Liver (tissue), 3 donors: Measurements from ENCODE around the gene TCEA3.

Experiments
- ATF3 ChIP-seq: IDR thresholded peaks from 2 replicates; pipeline ENCODE4 v1.6.1; 2016; ENCODE audit warnings: antibody characterized with exemption
- CTCF ChIP-seq: fragments of 150-350 bp; IDR thresholded peaks from 2 replicates; pipeline ENCODE4 v1.5.1; 2017; ENCODE audit warnings: improper control_type of control experiment, low read depth, low read length; ENCODE audit not compliant: missing input control
- EGR1 ChIP-seq, 2 donors: IDR thresholded peaks; 2 replicates each; pipeline ENCODE4 v1.6.1; 2016 to 2018; ENCODE audit warnings: antibody characterized with exemption in 2 of 2, low read depth in 2 of 2
- GABPA ChIP-seq, 2 donors: IDR thresholded peaks in 1 of 2; conservative IDR thresholded peaks in 1 of 2; 2 replicates each; pipeline ENCODE4 v1.6.1; 2016; ENCODE audit warnings: antibody characterized with exemption in 2 of 2, mild to moderate bottlenecking in 1 of 2, moderate library complexity in 1 of 2
- HNF4G ChIP-seq: IDR thresholded peaks from 2 replicates; pipeline ENCODE4 v1.6.1; 2016; ENCODE audit warnings: antibody characterized with exemption
- JUND ChIP-seq, 2 donors: IDR thresholded peaks; 2 replicates each; pipeline ENCODE4 v1.6.1; 2016; ENCODE audit warnings: antibody characterized with exemption in 2 of 2
- MAX ChIP-seq: IDR thresholded peaks from 2 replicates; pipeline ENCODE4 v1.6.1; 2016; ENCODE audit warnings: antibody characterized with exemption
- NR2F2 ChIP-seq: IDR thresholded peaks from 2 replicates; pipeline ENCODE4 v1.6.1; 2016; ENCODE audit warnings: antibody characterized with exemption
- RAD21 ChIP-seq, 2 donors: IDR thresholded peaks; 2 replicates each; pipeline ENCODE4 v1.6.1; 2016; ENCODE audit warnings: antibody characterized with exemption in 2 of 2, mild to moderate bottlenecking in 2 of 2
- REST ChIP-seq: IDR thresholded peaks from 2 replicates; pipeline ENCODE4 v1.6.1; 2016; ENCODE audit warnings: antibody characterized with exemption, mild to moderate bottlenecking
- RXRA ChIP-seq, 2 donors: IDR thresholded peaks; 2 replicates each; pipeline ENCODE4 v1.6.1; 2017 to 2018; ENCODE audit warnings: antibody characterized with exemption in 2 of 2, mild to moderate bottlenecking in 1 of 2
- SP1 ChIP-seq: IDR thresholded peaks from 2 replicates; pipeline ENCODE4 v1.6.1; 2018; ENCODE audit warnings: antibody characterized with exemption, mild to moderate bottlenecking
- YY1 ChIP-seq: IDR thresholded peaks from 2 replicates; pipeline ENCODE4 v1.6.1; 2016; ENCODE audit warnings: antibody characterized with exemption, mild to moderate bottlenecking
- ZBTB33 ChIP-seq: IDR thresholded peaks from 2 replicates; pipeline ENCODE4 v1.6.1; 2016; ENCODE audit warnings: antibody characterized with exemption
- donor health status: healthy.
- donor health status: healthy.

- no peak for TF ChIP-seq ATF3
- no peak for TF ChIP-seq CTCF
- TF ChIP-seq GABPA (IDR thresholded peaks at IDR 0.05 in 1 of 2, conservative IDR thresholded peaks at IDR 0.05 in 1 of 2), result no peak
- no peak for TF ChIP-seq RXRA (IDR thresholded peaks at IDR 0.05)
- no peak for TF ChIP-seq JUND (IDR thresholded peaks at IDR 0.05)
- TF ChIP-seq REST, result no peak
- no peak for TF ChIP-seq RAD21 (IDR thresholded peaks at IDR 0.05)
- no peak for TF ChIP-seq YY1
- TF ChIP-seq NR2F2, result no peak
- no peak for TF ChIP-seq ZBTB33
- no peak for TF ChIP-seq HNF4G
- no peak for TF ChIP-seq SP1
- no peak for TF ChIP-seq MAX
- TF ChIP-seq EGR1 (IDR thresholded peaks at IDR 0.05; ENCODE audit: low read depth in 2 of 2), result no peak
Observed at GRCh38 chr1:23451441-23451840, 26.9 kb upstream of the TCEA3 start.
